ENCODE results near the gene DNHD1. TPM values are rescaled to one million over a fixed set of nuclear protein-coding genes. Genes with fewer than 3 reads are reported as not detected.
A peak's percentile ranks its signal among the peaks of the same experiment; 100 is the strongest.

DNHD1 gene
- total RNA-seq, 4 donors from 2014 or later = 17.2 to 27.3 (median 21.0) TPM

DNA sequence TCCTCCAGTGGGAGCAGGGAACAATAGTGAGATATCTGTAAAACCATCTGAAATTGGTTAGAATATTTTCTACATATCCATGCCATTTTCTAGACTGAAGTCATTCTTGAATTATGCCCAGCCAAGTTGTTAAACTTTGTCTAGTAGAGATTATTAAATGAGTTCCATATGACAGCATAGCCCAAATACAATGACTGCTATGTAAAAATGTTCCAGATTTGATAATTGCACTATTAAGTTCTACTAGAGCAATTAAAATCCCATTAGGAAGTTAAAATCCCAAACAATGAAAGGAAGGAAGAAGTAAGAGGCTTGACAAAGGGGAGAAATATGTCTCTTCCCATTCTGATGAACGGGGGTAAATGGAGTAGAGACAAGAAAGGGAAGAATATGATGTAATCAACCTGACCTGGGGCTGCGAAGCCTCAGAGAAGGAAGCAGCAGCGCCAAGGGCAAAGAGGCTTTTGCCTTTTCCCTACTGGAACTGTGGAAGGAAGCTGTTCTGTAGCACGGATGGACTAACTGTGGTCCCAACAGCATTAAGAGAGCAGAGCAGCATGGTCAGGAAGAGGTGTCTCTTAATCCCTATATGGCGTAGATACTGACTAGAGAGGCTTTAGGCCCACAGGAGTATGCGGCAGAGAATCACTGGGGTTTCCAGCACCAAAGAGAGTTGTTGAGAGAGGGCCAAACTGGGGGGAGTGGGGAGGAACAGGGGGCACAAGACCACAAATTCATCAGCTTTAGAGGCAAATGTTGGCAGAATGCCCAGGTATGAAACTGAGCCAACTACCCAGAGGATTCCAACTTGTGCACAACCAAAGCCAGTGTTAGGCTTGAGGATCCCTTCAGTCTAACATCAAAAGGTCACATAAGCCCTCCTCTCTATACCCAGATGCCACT lies 79.6 kb downstream of the DNHD1 start:
- Histone ChIP-seq H3K4me3 (no peak overlapping the region), H3K9me3 (peaks cover 0 to 2% (median 0%) of the 10 kb centered on the region in 4 donors), H3K27me3 (no peaks in the 10 kb centered on the region), H3K4me1 (peaks cover 0 to 52% (median 16%) of the 10 kb centered on the region in 4 donors), H3K36me3 (peaks cover 0 to 6% (median 0%) of the 10 kb centered on the region in 3 donors), H3K27ac (peak overlapping the region in 2 of 4 donors; percentile 60 to 75)
- TF ChIP-seq EP300 (IDR thresholded peaks at IDR 0.05) (no peak), POLR2A (IDR thresholded peaks at IDR 0.05) (no peak)
- TF ChIP-seq, protein P1, sequence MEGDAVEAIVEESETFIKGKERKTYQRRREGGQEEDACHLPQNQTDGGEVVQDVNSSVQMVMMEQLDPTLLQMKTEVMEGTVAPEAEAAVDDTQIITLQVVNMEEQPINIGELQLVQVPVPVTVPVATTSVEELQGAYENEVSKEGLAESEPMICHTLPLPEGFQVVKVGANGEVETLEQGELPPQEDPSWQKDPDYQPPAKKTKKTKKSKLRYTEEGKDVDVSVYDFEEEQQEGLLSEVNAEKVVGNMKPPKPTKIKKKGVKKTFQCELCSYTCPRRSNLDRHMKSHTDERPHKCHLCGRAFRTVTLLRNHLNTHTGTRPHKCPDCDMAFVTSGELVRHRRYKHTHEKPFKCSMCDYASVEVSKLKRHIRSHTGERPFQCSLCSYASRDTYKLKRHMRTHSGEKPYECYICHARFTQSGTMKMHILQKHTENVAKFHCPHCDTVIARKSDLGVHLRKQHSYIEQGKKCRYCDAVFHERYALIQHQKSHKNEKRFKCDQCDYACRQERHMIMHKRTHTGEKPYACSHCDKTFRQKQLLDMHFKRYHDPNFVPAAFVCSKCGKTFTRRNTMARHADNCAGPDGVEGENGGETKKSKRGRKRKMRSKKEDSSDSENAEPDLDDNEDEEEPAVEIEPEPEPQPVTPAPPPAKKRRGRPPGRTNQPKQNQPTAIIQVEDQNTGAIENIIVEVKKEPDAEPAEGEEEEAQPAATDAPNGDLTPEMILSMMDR (IDR thresholded peaks at IDR 0.05) = no peak
- no peak for DNase-seq (ENCODE audit: low spot score in 2 of 2)
- WGBS, 2 donors = 8 to 14% methylated on average over 5 of the region's 6 CpGs

DNA sequence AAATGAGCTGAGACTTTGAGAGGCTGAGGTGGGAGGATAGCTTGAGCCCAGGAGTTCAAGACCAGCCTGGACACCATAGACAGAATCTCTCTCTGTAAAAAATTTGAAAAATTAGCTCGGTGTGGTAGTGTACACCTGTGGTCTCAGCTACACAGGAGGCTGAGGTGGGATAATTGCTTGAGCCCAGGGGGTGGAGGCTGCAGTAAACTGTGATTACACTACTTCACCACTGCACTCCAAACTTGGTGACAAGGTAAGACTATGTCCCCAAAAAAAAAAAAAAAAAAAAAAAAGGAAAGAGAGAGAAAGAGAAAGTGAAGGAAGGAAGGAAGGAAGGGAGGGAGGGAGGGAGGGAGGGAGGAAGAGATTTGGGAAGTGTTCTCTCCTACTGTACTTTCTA lies 81.1 kb downstream of the DNHD1 start:
- TF ChIP-seq EP300 (IDR thresholded peaks at IDR 0.05) (no peak), POLR2A (IDR thresholded peaks at IDR 0.05) (no peak)
- TF ChIP-seq, protein P1 (IDR thresholded peaks at IDR 0.05) = no peak
- 86% methylated on average over 1 of the region's 1 CpG for WGBS, 2 donors
- no peak overlapping the region for H3K4me3 ChIP-seq
- H3K27me3 ChIP-seq = no peaks in the 10 kb centered on the region
- no peak for DNase-seq (ENCODE audit: low spot score in 2 of 2)
- peaks cover 0 to 46% (median 16%) of the 10 kb centered on the region in 4 donors for H3K4me1 ChIP-seq
- no peak overlapping the region for H3K27ac ChIP-seq
- peaks cover 0 to 10% (median 1%) of the 10 kb centered on the region in 4 donors for H3K9me3 ChIP-seq
- peaks cover 0 to 9% (median 0%) of the 10 kb centered on the region in 3 donors for H3K36me3 ChIP-seq

DNA sequence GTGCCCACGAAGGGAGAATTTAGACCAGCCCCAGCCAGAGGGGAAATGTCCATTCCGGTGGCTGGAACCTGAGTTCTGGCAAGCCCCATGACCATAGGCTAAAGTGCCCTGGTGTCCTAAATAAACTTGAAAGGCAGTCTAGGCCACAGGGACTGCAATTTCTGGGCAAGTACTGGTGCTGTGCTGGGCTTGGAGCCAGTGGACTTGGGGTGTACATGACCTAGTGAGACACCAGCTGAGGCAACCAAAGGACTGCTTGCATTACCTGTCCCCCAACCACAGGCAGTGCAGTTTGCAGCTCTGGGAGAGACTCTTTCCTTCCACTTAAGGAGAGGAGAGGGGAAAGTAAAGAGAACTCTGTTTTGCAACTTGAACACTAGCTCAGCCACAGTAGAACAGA lies 82.6 kb downstream of the DNHD1 start:
- no peak overlapping the region for H3K4me3 ChIP-seq
- H3K36me3 ChIP-seq = peaks cover 0 to 24% (median 0%) of the 10 kb centered on the region in 3 donors
- peaks cover 0 to 25% (median 8%) of the 10 kb centered on the region in 4 donors for H3K9me3 ChIP-seq
- H3K4me1 ChIP-seq = peaks cover 0 to 38% (median 16%) of the 10 kb centered on the region in 4 donors
- H3K27me3 ChIP-seq = no peaks in the 10 kb centered on the region
- H3K27ac ChIP-seq = no peak overlapping the region
- TF ChIP-seq POLR2A (IDR thresholded peaks at IDR 0.05) (no peak), EP300 (IDR thresholded peaks at IDR 0.05) (no peak)
- TF ChIP-seq, protein P1 (IDR thresholded peaks at IDR 0.05) = no peak
- no peak for DNase-seq (ENCODE audit: low spot score in 2 of 2)
- WGBS, 2 donors = 76 to 89% methylated on average over 2 of the region's 2 CpGs

DNA sequence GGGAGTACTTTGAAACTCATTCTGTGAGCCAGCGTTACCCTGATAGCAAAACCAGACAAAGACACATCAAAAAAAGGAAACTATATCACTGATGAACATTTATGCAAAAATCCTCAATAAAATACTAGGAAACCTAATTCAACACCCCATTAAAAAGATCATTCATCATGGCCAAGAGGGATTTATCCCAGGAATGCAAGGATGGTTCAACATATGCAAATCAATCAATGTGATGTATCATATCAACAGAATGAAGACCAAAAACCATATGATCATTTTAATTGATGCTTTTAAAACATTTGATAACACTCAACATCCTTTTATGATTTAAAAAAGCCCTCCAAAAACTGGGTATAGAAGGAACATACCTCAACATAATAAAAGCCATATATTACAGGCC lies 86.5 kb downstream of the DNHD1 start:
- WGBS, 2 donors = 95 to 96% methylated on average over 1 of the region's 1 CpG
- Histone ChIP-seq H3K9me3 (peaks cover 0 to 28% (median 8%) of the 10 kb centered on the region in 4 donors), H3K4me3 (no peak overlapping the region), H3K36me3 (peaks cover 0 to 46% (median 0%) of the 10 kb centered on the region in 3 donors), H3K27ac (no peak overlapping the region), H3K27me3 (no peaks in the 10 kb centered on the region), H3K4me1 (no peaks in the 10 kb centered on the region)
- DNase-seq (ENCODE audit: low spot score in 2 of 2) = no peak
- TF ChIP-seq, protein P1 (IDR thresholded peaks at IDR 0.05) = no peak
- TF ChIP-seq POLR2A (IDR thresholded peaks at IDR 0.05) (no peak), EP300 (IDR thresholded peaks at IDR 0.05) (no peak)

DNA sequence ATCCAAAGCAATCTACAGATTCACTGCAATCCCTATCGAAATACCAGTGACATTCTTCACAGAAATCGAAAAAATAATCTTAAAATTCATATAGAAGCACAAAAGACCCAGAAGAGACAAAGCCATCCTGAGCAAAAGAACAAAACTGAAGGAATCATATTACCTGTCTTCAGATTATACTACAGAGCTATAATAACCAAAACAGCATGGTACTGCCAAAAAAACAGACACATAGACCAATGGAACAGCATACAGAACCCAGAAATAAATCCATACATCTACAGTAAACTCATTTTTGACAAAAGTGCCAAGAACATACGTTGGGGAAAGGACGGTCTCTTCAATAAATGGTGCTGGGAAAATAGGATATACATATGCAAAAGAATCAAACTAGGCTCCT lies 87.4 kb downstream of the DNHD1 start:
- WGBS, 2 donors = 93 to 95% methylated on average over 4 of the region's 4 CpGs
- Histone ChIP-seq H3K9me3 (peaks cover 0 to 28% (median 8%) of the 10 kb centered on the region in 4 donors), H3K4me1 (no peaks in the 10 kb centered on the region), H3K27me3 (no peaks in the 10 kb centered on the region), H3K27ac (no peak overlapping the region), H3K36me3 (peaks cover 0 to 46% (median 0%) of the 10 kb centered on the region in 3 donors), H3K4me3 (no peak overlapping the region)
- DNase-seq (ENCODE audit: low spot score in 2 of 2) = no peak
- TF ChIP-seq POLR2A (IDR thresholded peaks at IDR 0.05) = no peak
- TF ChIP-seq, protein P1 (IDR thresholded peaks at IDR 0.05) = no peak
- no peak for TF ChIP-seq EP300 (IDR thresholded peaks at IDR 0.05)
